WI38 (cell line): Measurements from ENCODE around the gene ELAVL4.

Source experiments
- H3K4me3 ChIP-seq: 2 replicates; pipeline ENCODE4 v1.5.1; 2011; ENCODE audit warnings: low read depth, mild to moderate bottlenecking, control low read depth, low read length
- CTCF ChIP-seq: IDR thresholded peaks from 2 replicates; pipeline ENCODE4 v1.5.1; 2012; ENCODE audit warnings: low read depth, mild to moderate bottlenecking, control low read depth, low read length

Gene ELAVL4

GRCh38 chr1:50180367-50180766, 71.6 kb downstream of the ELAVL4 start:
- TF ChIP-seq CTCF, result no peak
- no peak overlapping the region for H3K4me3 ChIP-seq

GRCh38 chr1:50181027-50181663, 72.4 kb downstream of the ELAVL4 start:
- no peak for TF ChIP-seq CTCF
- H3K4me3 ChIP-seq, result no peak overlapping the region

- no peak overlapping the region for H3K4me3 ChIP-seq
- no peak for TF ChIP-seq CTCF
These were observed 74.8 kb downstream of the ELAVL4 start for GRCh38 chr1:50183378-50184133.

GRCh38 chr1:50189369-50189768, 80.6 kb downstream of the ELAVL4 start:
- no peak overlapping the region for H3K4me3 ChIP-seq
- no peak for TF ChIP-seq CTCF

GRCh38 chr1:50193002-50193401, 84.3 kb downstream of the ELAVL4 start:
- H3K4me3 ChIP-seq, result no peak overlapping the region
- no peak for TF ChIP-seq CTCF

- no peak overlapping the region for H3K4me3 ChIP-seq
These were observed 86.5 kb downstream of the ELAVL4 start for GRCh38 chr1:50195205-50195604.

More at GRCh38 chr1:50195205-50195604, 86.5 kb downstream of the ELAVL4 start:
- TF ChIP-seq CTCF, result no peak
